GM18907 (cell line): ENCODE results near the gene PRAMEF8.
"Not testable (repeated sequence)": the region's sequence is repeated elsewhere in the genome, so short reads cannot be mapped to it uniquely, and the experiment has no call there.

Source experiments
- ATAC-seq: cut with Tn5 transposase; IDR thresholded peaks from one replicate; pipeline ENCODE4 v1.9.1; 2021; ENCODE audit warnings: mild to moderate bottlenecking, moderate library complexity; ENCODE audit not compliant: unreplicated experiment

PRAMEF8 gene

GRCh38 chr1:13285037-13285436 lies at the start of gene PRAMEF8:
TSS of gene PRAMEF8 (minus strand) at chr1:13285137. CDS start at chr1:13284091, 1,046 bp downstream.
- not testable (repeated sequence) for ATAC-seq

- not testable (repeated sequence) for ATAC-seq
These were observed 30.3 kb upstream of the PRAMEF8 start, which contains the start of gene PRAMEF15 for GRCh38 chr1:13315281-13315680. TSS of gene PRAMEF15 (plus strand) at chr1:13315581. CDS start at chr1:13318408, 2,827 bp downstream.

GRCh38 chr1:13303239-13303638 lies 18.3 kb upstream of the PRAMEF8 start, which contains the start of gene PRAMEF33:
TSS of gene PRAMEF33 (plus strand) at chr1:13303539. CDS start at chr1:13305955, 2,416 bp downstream.
- not testable (repeated sequence) for ATAC-seq

GRCh38 chr1:13302197-13302596 lies 17.3 kb upstream of the PRAMEF8 start:
- ATAC-seq, result not testable (repeated sequence)

GRCh38 chr1:13298699-13299098 lies 13.8 kb upstream of the PRAMEF8 start:
- not testable (repeated sequence) for ATAC-seq

- not testable (repeated sequence) for ATAC-seq
These were observed 12.4 kb upstream of the PRAMEF8 start for GRCh38 chr1:13297216-13297931.

GRCh38 chr1:13289030-13289429 lies 4.1 kb upstream of the PRAMEF8 start:
- not testable (repeated sequence) for ATAC-seq

GRCh38 chr1:13279617-13280016 lies 5.3 kb downstream of the PRAMEF8 start:
- not testable (repeated sequence) for ATAC-seq

GRCh38 chr1:13277016-13277415 lies 7.9 kb downstream of the PRAMEF8 start:
- not testable (repeated sequence) for ATAC-seq

- not testable (repeated sequence) for ATAC-seq
These were observed 19.8 kb downstream of the PRAMEF8 start for GRCh38 chr1:13265124-13265523.

- not testable (repeated sequence) for ATAC-seq
These were observed 31.0 kb downstream of the PRAMEF8 start, which contains the start of gene PRAMEF5 for GRCh38 chr1:13253898-13254297. TSS of gene PRAMEF5 (plus strand) at chr1:13254198. CDS start at chr1:13259269, 5,071 bp downstream.

- ATAC-seq, result not testable (repeated sequence)
These were observed 37.8 kb downstream of the PRAMEF8 start for GRCh38 chr1:13247122-13247521.

- ATAC-seq, result not testable (repeated sequence)
These were observed 38.4 kb downstream of the PRAMEF8 start for GRCh38 chr1:13246554-13246871.

- not testable (repeated sequence) for ATAC-seq
These were observed 38.9 kb downstream of the PRAMEF8 start for GRCh38 chr1:13245841-13246553.

- ATAC-seq, result not testable (repeated sequence)
These were observed 41.2 kb downstream of the PRAMEF8 start for GRCh38 chr1:13243536-13244263.

GRCh38 chr1:13239633-13240032 lies 45.3 kb downstream of the PRAMEF8 start:
- not testable (repeated sequence) for ATAC-seq

GRCh38 chr1:13237572-13237971 lies 47.4 kb downstream of the PRAMEF8 start:
- not testable (repeated sequence) for ATAC-seq

- not testable (repeated sequence) for ATAC-seq
These were observed 50.9 kb downstream of the PRAMEF8 start for GRCh38 chr1:13234057-13234456.

GRCh38 chr1:13232056-13232455 lies 52.9 kb downstream of the PRAMEF8 start:
- not testable (repeated sequence) for ATAC-seq
